K562 (cell line): ENCODE results near the gene TBRG1. TPM values are rescaled to one million over a fixed set of nuclear protein-coding genes. Genes with fewer than 3 reads are reported as not detected.

Source experiments
- CBFA2T3 ChIP-seq: fragments of 450-650 bp; IDR thresholded peaks from 2 replicates; pipeline ENCODE4 v1.6.1; 2017
- CREB1 ChIP-seq, 2 experiments: sonication (generic) in 1 of 2; formaldehyde crosslinking in 1 of 2; IDR thresholded peaks; 2 replicates each; pipeline versions ENCODE4 v1.6.1 to v1.8.0; 2012 to 2022; ENCODE audit warnings: inconsistent platforms in 1 of 2, mild to moderate bottlenecking in 1 of 2, missing genetic modification reagents in 1 of 2, moderate library complexity in 1 of 2
- CUX1 ChIP-seq: fragments of 200-800 bp; sonication (Bioruptor generic); IDR thresholded peaks from 2 replicates; pipeline ENCODE4 v1.6.1; 2016; ENCODE audit warnings: missing genetic modification characterization, missing compliant biosample characterization
- GABPB2 ChIP-seq: fragments of 250-450 bp; sonication (Bioruptor Pico); conservative IDR thresholded peaks from 2 replicates; pipeline ENCODE4 v1.5.1; 2021; ENCODE audit warnings: mild to moderate bottlenecking
- HNRNPLL ChIP-seq: fragments of 200-400 bp; formaldehyde crosslinking; IDR thresholded peaks from 2 replicates; pipeline ENCODE4 v1.6.1; 2017; ENCODE audit warnings: low read length, low read depth, mild to moderate bottlenecking; ENCODE audit not compliant: poor library complexity, severe bottlenecking
- ILF3 ChIP-seq: fragments of 450-650 bp; IDR thresholded peaks from 2 replicates; pipeline ENCODE4 v1.6.1; 2018; ENCODE audit warnings: antibody characterized with exemption, mild to moderate bottlenecking, moderate library complexity, borderline replicate concordance
- KAT8 ChIP-seq: fragments of 450-650 bp; IDR thresholded peaks from 2 replicates; pipeline ENCODE4 v1.6.1; 2016; ENCODE audit warnings: low read depth, mild to moderate bottlenecking
- MCM3 ChIP-seq: fragments of 450-650 bp; IDR thresholded peaks from 2 replicates; pipeline ENCODE4 v1.6.1; 2016
- MECOM ChIP-seq: fragments of 250-450 bp; sonication (Bioruptor Pico); IDR thresholded peaks from 2 replicates; pipeline ENCODE4 v1.8.0; 2022; ENCODE audit warnings: inconsistent platforms
- NUFIP1 ChIP-seq: fragments of 450-650 bp; IDR thresholded peaks from 2 replicates; pipeline ENCODE4 v1.6.1; 2018; ENCODE audit not compliant: partially characterized antibody
- PTBP1 ChIP-seq: fragments of 200-400 bp; formaldehyde crosslinking; IDR thresholded peaks from 2 replicates; pipeline ENCODE4 v1.6.1; 2017; ENCODE audit warnings: low read depth, low read length
- PYGO2 ChIP-seq: fragments of 450-650 bp; IDR thresholded peaks from 2 replicates; pipeline ENCODE4 v1.6.1; 2016; ENCODE audit warnings: mild to moderate bottlenecking, missing genetic modification characterization, moderate library complexity, missing compliant biosample characterization
- SIRT6 ChIP-seq: IDR thresholded peaks from one replicate; pipeline ENCODE4 v1.6.1; 2012; ENCODE audit warnings: low read depth, mild to moderate bottlenecking, control low read depth, inconsistent platforms, low read length, moderate library complexity
- SRSF3 ChIP-seq: fragments of 200-400 bp; formaldehyde crosslinking; IDR thresholded peaks from 2 replicates; pipeline ENCODE4 v1.6.1; 2016; ENCODE audit warnings: mild to moderate bottlenecking, low read length, moderate library complexity; ENCODE audit not compliant: insufficient read depth
- ZFP36 ChIP-seq: fragments of 150-350 bp; IDR thresholded peaks from 2 replicates; pipeline ENCODE4 v1.6.1; 2018; ENCODE audit warnings: low read length, low read depth; ENCODE audit not compliant: partially characterized antibody
- ZNF24 ChIP-seq: fragments of 450-650 bp; IDR thresholded peaks from 2 replicates; pipeline ENCODE4 v1.6.1; 2016
- ZNF311 ChIP-seq: fragments of 250-450 bp; sonication (Bioruptor Pico); IDR thresholded peaks from 2 replicates; pipeline ENCODE4 v1.4.0; 2020; ENCODE audit warnings: mild to moderate bottlenecking, moderate library complexity
- ZNF57 ChIP-seq: fragments of 450-650 bp; formaldehyde crosslinking; IDR thresholded peaks from 2 replicates; pipeline ENCODE4 v1.4.0; 2020; ENCODE audit warnings: mild to moderate bottlenecking, moderate library complexity
- ZNF583 ChIP-seq: fragments of 250-450 bp; sonication (Bioruptor Pico); IDR thresholded peaks from 2 replicates; pipeline ENCODE4 v1.4.0; 2020
- ZSCAN32 ChIP-seq: fragments of 450-650 bp; formaldehyde crosslinking; IDR thresholded peaks from 2 replicates; pipeline ENCODE4 v1.4.0; 2020; ENCODE audit warnings: mild to moderate bottlenecking, moderate library complexity
- ZZZ3 ChIP-seq: fragments of 450-650 bp; IDR thresholded peaks from 2 replicates; pipeline ENCODE4 v1.6.1; 2016; ENCODE audit warnings: antibody characterized with exemption, mild to moderate bottlenecking, moderate library complexity
- polyA plus RNA-seq, 8 experiments: library from polyadenylated mRNA; depleted of rRNA in 4 of 8; stranded (reverse) in 5 of 8; unstranded in 3 of 8; fragments of >200 nt; fragmentation: Nextera tagmentation in 2 of 8; fragmentation: Illumina TruSeq in 1 of 8; extraction: Ambion mirVana in 2 of 8; extraction: Trizol in 1 of 8; gene quantifications; 2 replicates each; pipeline versions ENCODE4 v1.2.1 to v1.2.3, GENCODE V29; 2011 to 2014; ENCODE audit warnings: inconsistent platforms in 1 of 8, missing spikeins in 1 of 8
- total RNA-seq, 7 experiments: library from RNA; depleted of rRNA in 6 of 7; stranded (reverse); fragments of >200 nt in 6 of 7; fragmentation: Illumina TruSeq in 2 of 7; extraction: Trizol in 2 of 7; gene quantifications; 2 replicates each; pipeline versions ENCODE4 v1.2.1 to v1.2.3, GENCODE V29; 2011 to 2021; ENCODE audit warnings: low replicate concordance in 1 of 7
- TF ChIP-seq, protein P1 (sequence below): fragments of 250-450 bp; sonication (Bioruptor Pico); IDR thresholded peaks from 2 replicates; pipeline ENCODE4 v1.8.0; 2022; ENCODE audit warnings: inconsistent platforms, mild to moderate bottlenecking, moderate library complexity, borderline replicate concordance

The TBRG1 gene
- total and polyA plus RNA-seq, 9 of the 15 experiments (the other 6 are each of a cell fraction or from before 2014, with no cell fraction given) = 8.7 to 30.0 (median 20.2) TPM

DNA sequence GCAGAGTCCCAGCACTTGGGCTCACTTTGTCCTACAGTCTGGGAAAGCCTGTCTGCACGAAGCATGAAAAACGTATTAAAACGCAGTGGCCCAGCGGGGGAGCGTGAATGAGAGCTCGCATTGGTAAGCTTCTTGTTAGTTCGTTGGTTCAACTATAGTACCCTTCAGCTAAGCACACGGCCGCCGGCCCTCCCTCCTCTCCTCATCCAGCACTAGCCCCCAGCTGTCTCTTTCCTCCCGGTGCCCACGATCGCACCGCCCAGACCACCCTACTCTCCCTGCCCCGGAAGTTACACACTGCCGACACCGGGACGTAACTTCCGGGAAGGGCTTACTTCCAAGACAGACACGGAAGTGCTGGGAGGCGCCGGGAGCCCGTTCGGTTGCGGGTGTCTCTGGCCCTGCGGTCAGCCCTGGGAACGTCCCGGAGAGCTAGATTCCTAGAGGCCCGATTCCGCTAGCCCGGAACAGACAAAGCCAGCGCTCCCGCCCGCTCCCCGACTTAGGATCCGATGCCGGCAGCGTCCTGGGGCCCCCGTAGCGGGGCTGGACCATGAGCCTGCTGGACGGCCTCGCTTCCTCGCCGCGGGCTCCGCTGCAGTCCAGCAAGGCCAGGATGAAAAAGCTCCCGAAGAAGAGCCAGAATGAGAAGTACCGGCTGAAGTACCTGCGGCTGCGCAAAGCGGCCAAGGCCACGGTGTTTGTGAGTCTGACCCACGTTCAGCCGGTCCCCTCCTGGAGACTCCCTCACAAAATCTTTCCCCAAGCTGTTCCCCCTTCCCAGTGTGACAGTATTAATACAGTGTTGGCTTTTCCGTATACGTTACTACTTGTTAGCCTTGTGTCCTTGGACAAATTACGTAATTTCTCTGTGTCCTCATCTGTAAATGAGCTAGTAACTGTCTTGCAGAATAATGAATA is at the start of gene TBRG1 (continued):
- TF ChIP-seq MECOM (no peak), CBFA2T3 (no peak), ZSCAN32 (CRISPR knock-in tag) (no peak), HNRNPLL (peak; percentile 40), ZZZ3 (no peak), CREB1 (IDR thresholded peaks at IDR 0.05) (peak; percentile 92), CREB1 (CRISPR knock-in tag; IDR thresholded peaks at IDR 0.05) (peak; percentile 84), CUX1 (no peak), ZNF311 (CRISPR knock-in tag) (no peak), KAT8 (0 out of 2 replicates have a peak, but pooled peaks have one; percentile 33), MCM3 (no peak), ZNF583 (CRISPR knock-in tag) (no peak), PYGO2 (no peak), NUFIP1 (no peak), ILF3 (no peak; the same call in 1 of the 2 replicates), ZNF57 (no peak), SRSF3 (no peak), ZFP36 (no peak), ZNF24 (no peak), PTBP1 (no peak), SIRT6 (no peak), GABPB2 (CRISPR knock-in tag) (no peak)
- TF ChIP-seq, protein P1, sequence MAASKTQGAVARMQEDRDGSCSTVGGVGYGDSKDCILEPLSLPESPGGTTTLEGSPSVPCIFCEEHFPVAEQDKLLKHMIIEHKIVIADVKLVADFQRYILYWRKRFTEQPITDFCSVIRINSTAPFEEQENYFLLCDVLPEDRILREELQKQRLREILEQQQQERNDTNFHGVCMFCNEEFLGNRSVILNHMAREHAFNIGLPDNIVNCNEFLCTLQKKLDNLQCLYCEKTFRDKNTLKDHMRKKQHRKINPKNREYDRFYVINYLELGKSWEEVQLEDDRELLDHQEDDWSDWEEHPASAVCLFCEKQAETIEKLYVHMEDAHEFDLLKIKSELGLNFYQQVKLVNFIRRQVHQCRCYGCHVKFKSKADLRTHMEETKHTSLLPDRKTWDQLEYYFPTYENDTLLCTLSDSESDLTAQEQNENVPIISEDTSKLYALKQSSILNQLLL (CRISPR knock-in tag) = no peak
